ENCODE data around the gene FAM174B.

GRCh38 chr15:92616621-92617548 lies 38.7 kb downstream of the FAM174B start:
- TF ChIP-seq, protein P1, sequence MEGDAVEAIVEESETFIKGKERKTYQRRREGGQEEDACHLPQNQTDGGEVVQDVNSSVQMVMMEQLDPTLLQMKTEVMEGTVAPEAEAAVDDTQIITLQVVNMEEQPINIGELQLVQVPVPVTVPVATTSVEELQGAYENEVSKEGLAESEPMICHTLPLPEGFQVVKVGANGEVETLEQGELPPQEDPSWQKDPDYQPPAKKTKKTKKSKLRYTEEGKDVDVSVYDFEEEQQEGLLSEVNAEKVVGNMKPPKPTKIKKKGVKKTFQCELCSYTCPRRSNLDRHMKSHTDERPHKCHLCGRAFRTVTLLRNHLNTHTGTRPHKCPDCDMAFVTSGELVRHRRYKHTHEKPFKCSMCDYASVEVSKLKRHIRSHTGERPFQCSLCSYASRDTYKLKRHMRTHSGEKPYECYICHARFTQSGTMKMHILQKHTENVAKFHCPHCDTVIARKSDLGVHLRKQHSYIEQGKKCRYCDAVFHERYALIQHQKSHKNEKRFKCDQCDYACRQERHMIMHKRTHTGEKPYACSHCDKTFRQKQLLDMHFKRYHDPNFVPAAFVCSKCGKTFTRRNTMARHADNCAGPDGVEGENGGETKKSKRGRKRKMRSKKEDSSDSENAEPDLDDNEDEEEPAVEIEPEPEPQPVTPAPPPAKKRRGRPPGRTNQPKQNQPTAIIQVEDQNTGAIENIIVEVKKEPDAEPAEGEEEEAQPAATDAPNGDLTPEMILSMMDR (IDR thresholded peaks at IDR 0.05) = no peak
- no peak for TF ChIP-seq EP300 (IDR thresholded peaks at IDR 0.05)
- TF ChIP-seq POLR2A (IDR thresholded peaks at IDR 0.05) = no peak

Data from tibial nerve (tissue), 4 donors.